ENCODE measurements around the gene PRELP.
"Not testable (repeated sequence)": the region's sequence is repeated elsewhere in the genome, so short reads cannot be mapped to it uniquely, and the experiment has no call there.

Gene PRELP

DNA sequence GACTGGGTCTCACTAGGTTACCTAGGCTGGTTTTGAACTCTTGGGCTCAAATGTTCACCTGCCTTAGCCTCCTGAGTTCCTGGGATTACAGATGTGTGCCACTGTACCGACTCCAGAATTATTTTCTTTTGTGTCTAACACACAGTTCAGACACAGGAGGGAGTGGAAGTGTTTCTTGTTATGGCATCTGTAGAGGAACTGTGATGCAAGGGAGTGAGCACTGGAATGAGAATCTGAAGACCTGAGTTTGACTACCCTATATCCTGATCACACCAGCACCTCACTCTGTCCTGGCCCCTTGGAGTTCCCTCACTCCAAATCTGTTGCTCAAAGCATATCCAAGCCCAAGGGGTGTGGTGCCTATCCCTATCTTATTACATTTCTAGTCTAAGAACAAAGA, 33.5 kb downstream of the PRELP start:
- DNase-seq: no peak

DNA sequence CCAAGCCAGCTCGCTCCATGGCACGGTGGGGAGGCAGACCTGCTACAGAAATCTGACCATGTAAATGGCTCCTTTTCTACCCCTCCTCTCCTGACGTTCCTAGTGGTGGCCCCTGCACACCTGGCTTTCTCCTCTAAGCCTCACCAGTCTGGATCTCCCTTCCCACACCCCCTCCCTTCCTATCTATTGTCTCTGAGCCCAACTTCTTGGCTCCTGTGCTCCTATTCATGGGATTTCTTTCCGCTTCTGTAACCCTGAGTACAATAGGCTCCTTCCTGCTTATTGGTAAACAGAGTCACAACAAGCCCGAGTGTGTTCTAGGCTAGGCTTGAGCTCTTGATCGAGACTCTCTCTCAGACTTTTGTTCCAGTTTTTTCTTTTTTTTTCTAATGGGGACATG, 35.9 kb downstream of the PRELP start:
- no peak for DNase-seq

DNA sequence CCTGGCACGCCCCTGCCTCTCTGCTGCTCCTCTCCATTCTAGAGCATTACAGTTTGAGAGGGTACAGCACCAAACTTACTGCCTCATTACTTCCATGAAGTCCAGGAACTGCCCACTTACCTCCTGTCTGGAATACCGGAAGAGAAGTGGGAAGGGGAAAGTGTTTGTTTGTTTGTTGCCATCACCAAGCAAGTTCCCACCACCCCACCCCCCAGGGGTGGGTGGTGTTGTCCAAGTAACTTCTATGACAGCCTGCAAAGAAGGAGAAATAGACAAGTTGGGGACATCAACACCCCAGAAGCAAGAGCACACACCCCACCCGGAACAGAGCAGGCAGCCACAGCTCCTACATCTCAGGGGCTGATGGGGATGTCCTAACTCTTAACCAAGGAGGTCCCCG, 36.3 kb downstream of the PRELP start:
- no peak for DNase-seq

DNA sequence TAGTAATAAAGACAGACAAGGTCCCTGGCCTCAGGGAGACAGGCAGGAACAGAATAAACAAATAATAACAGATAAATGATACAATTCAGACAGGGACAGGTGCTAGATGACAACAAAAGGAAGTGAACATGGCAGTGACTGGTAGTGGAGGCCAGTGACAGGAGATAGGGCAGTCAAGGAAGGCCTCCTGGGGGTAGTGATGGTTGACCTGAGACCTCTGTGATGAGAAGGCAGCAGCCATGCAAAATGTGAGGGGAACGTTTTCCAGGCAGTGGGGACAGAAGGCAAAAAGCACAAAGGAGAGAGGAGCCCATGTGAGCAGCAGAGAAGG, 36.9 kb downstream of the PRELP start:
- DNase-seq: no peak

DNA sequence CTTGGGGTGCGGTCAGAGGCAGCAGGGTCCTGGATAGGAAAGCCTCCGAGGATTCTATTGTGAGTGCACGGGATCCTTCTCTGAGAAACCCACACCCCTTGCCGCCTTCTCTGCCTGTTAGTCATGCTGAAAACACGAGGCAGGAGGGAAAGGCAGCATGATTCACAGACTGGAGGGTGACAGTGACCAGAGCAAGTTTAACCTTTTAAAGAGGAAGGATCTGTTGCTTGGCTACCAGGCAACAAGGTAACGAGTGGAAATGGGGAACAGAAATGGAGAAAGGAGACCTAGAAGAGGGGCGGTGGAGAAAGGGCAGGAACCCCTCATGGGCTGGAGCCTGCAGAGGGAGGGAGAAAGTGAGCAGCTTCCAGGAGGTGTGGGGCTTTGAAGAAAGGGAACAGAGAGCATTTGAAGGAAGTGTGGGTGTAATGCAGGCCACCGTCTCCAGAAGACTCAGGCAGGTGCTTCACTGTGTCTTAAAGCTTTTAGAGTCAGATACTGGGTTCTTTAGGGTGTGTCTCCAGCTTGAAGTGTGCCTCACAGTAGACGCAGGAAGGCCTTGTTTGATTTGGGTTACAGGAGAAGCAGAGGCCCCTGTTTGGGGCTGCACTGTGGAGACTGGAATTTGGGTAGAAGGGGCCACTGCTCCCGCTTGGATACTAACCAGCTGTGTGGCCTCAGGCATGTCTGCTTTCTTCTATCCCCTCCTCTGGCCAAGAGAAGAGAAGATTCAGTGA, 37.4 kb downstream of the PRELP start:
- DNase-seq: peak; percentile 54

DNA sequence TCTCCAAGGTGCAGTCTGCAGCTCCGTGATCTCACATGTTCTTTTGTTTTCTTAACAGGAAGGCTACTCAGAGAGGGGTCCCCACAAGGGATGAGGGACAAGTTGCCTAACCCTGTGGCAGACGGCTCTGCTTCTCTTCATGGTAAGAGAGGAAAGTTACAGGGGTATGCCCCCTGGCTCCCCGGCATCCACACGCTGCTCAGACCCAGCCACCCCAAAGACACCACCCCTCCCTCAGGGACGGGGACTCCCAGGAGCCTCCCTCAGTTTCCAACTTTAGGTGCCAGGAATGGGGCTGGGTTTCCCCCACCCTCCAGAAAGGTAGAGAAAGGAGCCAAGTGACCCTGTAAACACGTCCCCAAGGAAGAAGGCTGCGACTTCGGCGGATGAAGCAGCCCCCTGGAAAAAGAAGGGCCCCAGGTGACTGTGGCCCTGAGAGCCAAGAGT, 38.0 kb downstream of the PRELP start:
- DNase-seq: no peak

DNA sequence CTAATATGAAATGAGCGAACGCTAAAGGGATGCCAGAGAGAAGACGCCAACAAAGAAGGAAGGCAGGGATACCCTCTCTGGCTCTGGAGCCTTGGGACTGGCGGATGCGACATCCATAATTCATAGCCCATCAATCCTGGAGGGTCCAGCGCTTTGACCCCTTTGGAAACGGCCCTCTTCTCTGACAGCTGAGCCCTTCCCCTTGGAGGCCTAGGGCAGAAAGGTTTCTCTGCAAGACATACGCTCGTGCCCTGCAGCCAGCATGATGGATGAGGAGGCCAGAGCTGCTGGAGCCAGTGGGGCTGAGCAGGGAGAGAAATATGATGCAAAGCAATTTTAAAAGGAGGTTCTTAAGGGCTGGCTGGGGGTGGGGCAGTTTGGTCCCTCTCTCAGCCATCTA, 40.6 kb downstream of the PRELP start:
- no peak for DNase-seq

DNA sequence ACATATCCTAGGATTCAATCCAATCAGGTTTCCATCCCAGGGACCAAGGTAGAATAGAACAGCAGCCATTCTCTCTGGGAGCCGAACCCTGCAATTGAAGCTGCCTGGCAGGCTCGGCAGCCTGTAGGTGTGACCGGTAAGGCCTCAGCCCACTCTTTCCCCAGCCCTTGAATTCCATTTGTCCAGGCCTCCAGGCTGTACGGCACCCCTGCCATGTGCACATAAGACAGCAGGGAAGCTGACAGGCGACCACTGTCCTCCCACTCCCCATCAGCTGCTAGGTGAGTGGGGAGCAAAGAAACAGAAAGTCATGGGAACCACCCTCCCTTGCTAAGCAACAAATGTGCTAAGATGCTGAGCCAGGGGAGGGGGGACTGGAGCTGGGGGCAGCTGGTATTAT, 41.3 kb downstream of the PRELP start:
- no peak for DNase-seq

DNA sequence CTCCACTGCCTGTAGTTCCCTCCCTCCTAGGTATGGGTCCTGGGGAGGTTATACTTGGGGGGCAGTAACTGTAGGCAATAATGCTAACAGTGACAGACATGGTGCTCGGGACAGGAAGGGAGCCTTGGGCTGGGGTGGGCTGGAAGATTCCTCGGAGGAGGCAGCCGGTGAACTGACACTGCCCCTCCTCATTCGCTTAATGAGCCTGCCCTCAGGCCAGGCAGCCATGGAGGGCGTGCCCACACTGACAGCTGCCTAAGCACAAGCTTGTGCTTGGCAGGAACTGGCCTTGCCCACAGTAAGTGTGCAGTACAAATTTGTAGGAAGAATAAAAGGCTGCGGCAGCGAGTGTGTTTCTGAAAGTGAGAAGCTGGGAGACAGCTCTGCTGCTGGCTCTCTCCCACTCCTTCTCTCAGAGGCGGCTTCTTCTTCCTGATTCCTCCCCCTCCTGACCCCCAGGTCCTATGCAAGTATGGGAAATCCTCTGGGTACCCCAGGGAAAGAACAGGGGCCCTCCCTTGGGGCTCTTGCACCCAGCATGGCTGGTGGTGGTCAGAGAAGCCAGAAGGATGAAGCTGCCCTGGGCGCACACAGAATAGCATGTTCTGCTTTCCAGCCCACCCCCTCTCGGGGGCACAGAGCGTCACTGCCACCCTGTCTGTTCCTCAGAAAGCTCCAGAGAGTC, 42.0 kb downstream of the PRELP start:
- DNase-seq: no peak

DNA sequence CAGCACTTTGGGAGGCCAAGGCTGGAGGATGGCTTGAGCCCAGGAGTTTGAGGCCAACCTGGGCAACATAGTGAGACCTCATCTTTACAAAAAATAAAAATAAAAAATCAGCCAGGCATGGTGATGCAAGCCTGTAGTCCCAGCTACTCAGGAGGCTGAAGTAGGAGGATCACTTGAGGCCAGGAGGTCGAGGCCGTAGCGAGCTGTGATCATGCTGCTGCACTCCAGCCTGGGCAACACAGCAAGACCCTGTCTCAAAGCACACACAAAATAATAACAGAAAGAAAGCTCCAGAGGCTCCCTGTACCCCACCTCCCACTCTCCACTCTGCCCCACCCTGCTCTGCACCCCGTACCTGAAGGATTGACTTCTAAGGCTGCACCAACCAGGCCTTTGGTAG, 42.5 kb downstream of the PRELP start:
- not testable (repeated sequence) for DNase-seq

DNA sequence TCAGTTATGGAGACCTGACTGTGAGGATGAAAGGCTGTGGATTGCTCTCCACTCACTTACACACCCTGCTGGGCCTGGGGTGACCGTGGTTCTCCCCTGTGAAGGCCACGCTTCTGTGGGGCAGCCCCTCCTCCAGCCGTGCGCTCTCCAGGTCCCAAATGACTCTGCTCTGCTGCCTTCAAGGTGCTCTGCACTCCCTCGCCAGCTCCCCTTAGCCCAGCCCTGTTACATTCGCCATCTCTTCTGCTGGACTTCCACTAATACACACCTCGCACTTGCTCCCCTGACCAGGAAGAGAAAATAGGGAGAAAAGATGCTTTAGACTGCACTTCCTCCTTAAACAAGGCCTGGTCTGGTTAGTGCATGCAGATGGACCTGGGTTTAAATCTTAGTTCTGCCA, 42.9 kb downstream of the PRELP start:
- DNase-seq: no peak

DNA sequence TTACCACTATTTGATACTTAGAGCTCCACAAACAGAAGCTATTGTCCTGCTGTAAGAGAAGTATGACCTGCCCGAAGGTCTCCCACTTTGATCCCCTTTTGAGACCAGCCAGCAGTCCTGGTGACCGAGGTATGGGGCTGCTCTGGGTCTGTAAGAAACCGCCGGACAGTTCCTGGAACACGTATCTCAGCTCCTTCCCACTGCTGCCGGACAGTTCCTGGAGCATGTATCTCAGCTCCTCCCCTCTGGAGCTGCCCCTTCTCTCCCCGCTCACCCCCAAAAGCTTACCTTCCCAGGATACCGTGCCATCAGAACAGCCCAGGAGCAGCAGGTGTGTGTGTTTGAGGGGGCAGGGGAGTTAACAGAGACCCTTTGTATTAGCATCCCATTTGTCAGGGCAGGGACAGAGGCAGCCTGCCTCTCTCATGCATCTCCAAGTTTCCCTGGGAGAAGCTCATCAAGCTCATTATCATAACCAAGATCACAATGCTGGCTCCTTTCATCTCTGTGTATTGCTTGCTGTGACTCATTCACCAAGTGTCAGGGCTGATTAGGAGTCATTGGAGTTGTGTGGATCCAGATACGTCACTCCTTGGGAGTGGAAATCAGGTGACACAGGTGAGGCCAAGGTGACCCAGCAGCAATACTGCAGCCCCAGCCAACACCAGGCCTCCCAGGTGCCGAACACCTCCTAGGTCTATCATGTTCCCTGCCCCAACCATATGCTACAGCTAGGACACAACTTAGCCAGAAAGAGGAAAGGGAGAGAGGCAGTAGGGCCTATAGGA, 43.6 kb downstream of the PRELP start:
- no peak for DNase-seq

DNA sequence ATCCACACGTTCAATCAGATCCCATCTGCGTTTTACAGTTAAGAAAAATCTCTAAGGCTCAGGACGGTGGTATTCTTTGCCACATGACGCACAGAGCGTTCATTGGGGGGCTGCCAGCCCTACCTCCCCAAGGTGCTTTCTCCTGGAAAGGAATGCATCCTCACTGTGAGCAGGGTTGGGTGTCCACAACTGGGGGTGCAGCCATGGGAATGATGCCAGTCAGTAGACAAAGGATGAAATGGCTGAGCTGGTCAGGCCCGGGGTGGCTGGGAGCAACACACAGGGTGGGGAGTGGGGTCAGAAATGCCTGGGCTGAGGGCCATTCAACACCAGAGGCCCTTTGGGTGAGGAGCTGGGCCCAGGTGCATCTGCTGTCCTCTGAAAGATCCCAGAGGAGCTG, 44.3 kb downstream of the PRELP start:
- DNase-seq: no peak

DNA sequence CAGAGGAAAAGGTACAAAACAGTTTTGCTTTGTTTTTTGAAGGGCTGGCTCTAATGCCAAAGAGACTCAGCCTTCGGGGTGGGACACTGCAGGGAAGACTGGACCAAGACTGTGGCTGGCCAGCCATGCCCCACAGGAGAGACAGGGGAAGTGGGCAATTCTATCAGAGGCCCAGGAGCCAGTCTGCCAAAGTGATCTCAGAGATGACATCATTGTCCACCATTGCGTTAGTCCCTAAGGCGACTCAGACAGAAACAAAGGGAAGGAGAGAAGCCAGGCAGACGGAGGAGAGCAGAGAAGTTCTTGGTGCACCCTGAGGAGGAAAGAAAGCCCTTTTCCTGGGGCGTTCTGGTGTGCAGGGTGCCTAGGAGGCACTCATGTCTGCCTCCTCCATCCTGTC, 44.7 kb downstream of the PRELP start:
- DNase-seq: no peak

DNA sequence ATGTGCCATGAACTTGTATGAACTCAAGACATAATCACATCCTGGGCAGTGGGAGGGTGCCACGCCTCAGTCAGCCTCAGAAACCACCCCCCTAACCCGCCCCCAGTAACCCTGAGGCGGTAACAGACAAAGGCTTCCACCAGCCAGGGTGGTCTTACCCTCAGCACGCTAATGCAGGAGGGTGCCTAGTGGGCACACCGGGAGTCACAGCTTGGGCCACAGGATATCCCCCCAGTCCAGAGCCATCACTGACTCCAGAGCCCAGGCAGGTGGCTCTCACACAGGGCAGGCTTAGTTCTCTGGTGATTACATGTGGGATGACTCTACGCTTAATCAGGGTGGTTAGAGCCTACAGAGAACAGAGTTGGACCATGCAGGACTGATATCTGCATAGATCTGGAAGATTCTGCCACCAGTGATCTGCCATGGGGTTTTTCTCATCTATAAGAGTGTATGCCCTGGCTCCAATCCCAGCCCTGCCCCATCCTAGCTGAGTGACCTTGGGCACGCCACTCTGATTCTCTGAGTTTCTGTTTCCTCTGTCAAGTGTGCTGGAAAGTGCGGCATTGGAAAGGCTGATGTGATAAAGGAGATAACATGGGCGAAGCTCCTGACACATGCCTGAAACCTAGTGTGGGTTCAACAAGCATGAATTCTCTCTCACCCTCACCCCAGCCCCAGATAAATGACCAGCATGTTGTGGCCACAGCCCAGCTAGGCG, 45.6 kb downstream of the PRELP start:
- DNase-seq: no peak

DNA sequence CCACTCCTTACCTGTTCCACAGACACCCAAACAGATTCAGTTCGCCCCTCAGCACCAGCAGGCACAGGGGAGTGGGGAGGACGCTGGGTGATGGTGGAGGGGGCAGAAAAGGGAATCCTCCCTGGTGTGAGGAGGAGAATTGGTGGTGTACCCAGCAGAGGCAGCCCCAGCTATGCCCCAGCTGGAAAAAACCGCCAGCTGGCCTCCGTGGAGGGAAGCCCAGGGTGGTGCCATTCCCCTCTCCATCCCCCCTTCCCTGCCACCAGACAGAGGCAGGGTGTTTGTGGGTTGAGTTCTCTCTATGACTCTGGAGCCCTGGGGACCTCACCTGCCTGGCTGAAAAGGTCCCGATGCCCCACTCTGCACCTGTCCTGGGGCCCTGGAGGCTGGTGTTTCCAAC, 46.2 kb downstream of the PRELP start:
- DNase-seq: no peak

DNA sequence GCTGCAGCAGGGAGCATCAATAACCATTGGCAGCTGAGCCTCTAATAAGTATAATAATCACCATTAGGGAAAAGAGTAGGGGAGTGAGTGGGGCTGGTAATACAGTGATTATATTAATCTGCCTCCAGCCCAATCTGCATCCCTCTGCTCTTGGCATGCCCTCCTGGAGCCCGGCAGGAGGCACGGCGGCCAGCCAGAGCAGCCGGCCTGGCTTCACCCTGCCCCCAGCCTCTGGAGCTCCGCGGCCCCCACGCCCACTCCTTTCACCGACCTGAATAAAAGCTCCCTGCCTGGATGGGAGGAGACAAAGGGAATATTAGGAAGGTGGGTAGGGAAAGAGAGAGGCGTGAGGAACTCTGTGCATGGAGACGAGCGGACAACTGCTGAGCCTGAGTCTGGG, 46.6 kb downstream of the PRELP start:
- DNase-seq: no peak

DNA sequence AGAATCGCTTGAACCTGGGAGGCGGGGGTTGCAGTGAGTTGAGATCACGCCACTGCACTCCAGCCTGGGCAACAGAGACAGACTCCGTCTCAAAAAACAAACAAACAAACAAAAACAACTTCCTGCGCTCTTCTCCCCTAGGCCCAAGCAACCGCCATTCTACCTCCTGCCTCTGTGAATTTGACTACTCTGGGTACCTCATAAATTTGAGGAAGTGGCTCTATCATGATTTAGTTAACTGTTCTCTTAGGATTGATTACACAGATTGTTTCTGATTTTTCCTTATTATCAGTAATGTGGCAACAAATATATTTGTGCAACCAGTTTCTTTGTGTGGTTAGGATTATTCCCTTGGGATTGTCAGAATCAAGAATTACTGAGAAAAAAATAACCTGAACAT, 48.1 kb downstream of the PRELP start:
- DNase-seq: no peak

DNA sequence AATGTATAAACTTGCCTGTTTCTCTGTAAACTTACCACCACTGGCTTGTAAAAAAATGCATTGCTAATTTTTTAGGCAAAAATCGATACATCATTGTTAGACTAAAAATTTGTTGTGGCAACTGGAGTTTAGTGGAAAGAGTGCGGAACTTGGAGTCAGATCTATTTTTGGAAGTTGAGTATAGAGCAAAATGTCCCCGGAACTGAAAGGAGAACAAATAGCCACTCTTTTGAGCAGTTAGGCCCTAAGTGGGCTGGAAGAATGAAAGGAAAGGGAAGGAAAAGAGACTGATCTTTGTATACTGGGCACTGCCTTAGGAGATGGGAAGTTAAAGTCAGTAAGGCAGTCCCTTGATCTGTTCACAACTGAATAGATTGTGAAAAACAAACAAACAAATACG, 48.5 kb downstream of the PRELP start:
- no peak for DNase-seq

DNA sequence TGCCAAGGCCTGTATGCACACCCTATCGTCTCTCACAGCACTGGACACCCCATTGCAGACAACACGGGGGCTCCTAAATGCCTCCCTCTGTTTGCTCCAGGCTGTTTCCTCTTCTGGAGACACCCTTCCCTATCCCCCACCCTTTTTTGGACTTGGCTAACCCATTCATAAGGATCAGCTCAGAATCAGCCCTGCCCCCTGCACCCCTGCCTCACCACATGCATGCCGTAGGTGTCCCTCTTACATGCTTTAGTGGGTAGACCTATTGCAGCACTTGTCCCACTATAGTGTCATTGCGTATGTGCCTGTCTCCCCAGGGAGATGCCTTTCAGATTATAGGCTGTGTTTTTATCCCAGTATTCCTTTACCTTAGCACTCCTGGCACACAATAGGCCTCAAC, 49.2 kb downstream of the PRELP start:
- no peak for DNase-seq

DNA sequence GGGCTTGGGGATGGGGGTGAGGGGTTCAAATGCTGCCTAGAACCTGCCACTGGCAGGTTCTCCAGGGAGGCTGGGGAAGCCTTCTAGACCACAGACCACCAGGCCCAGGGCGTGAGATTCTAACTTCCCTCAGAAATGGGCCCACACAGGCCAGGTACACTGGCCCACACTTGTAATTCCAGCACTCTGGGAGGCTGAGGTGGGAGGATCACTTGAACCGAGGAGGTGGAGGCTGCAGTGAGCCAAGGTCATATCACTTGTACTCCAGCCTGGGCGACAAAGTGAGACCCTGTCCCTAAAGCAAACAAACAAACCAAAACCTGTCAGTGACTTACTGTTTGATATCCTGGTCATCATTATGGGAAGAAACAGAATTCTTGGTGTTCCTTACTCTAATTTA, 50.1 kb downstream of the PRELP start:
- DNase-seq: no peak

DNA sequence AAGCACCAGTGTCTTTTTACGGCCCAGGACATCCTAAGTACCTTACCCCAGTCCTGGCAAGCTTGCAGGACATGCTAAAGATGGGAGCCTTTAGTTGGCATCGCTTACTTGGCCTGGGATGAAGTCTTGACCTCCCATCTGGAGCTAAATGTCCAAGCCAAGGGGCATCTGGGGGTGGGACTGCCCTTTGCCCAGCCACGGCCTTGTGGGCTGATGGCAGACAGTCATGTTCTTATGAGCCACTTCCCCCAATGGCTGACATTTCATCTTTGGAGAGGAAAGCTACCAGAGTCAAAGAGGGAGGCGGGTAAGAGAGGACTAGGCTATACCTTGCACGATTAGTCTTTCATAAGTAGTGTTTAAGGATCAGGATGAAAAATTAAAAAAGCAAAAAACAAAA, 50.5 kb downstream of the PRELP start:
- DNase-seq: no peak

DNA sequence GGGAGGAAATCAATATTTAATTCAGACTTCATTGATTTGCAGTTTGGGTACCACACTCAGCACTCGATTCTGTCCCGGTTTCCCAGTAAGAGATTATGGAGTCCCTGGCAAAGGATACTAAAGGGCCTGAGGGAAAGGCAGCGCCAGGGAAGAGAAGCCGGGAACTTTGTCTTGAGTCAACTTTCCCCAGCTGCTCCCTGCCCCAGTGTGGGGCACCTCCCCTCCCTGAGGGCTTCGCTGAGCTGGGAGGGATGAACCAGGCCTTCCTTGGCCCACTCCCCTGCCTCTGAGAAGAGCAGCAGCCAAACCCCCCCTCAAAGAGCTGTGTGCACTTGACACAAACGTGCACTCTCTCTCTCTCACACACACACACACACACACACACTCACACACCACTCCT, 51.0 kb downstream of the PRELP start:
- DNase-seq: no peak

DNA sequence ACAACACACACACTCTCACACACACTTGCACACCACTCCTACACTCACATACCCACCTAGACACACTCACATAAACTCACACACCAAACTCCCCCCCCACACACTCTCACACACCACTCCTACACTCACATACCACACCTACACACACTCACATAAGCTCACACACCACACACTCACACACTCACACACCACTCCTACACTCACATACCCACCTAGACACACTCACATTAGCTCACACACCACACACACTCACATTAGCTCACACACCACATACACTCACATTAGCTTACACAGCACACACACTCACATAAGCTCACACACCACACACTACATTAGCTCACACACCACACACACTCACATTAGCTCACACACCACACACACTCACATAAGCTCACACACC, 51.4 kb downstream of the PRELP start:
- no peak for DNase-seq
